Measurements from ENCODE around the gene ATP11A.

ATP11A gene

DNA sequence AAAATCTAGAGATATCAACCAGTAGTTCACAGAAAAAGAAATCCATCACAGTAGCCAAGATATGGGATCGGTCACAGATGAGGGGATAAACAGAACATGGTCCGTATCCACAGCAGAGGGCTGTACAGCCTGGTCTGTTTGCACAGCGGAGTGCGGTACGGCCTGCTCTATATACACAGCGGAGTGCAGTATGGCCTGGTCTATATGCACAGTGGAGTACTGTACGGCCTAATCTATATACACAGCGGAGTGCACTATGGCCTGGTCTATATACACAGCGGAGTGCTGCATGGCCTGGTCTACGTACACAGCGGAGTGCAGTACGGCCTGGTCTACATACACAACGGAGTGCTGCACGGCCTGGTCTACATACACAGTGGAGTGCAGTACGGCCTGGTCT is 236.2 kb downstream of the ATP11A start:
- DNase-seq = no peak
- intact Hi-C loops (cut with DNase I) = no loop called here

DNA sequence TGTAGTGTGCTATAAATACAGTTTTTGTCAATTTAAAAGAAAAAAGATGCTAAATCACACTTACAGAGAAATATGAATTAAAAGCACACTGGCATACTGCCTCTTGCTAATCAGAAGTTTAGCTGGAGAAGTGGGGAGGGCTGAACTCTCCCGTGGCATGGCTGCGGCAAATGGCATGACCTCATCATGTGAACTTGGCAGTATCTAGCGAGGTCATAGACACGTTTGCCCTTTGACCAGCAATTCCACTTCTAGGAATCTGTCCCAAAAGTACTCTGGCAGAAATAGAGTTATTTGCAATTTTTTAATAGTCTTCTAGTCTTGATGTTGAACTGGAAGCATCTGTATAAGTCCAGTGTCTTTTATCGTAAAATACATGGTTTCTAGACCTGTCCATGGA is 237.2 kb downstream of the ATP11A start:
- no peak for DNase-seq
- intact Hi-C loops (cut with DNase I) = no loop called here

- no peak for DNase-seq
- intact Hi-C loops (cut with DNase I) = no loop called here
Measured at GRCh38 chr13:112928020-112928971, 238.5 kb downstream of the ATP11A start.

DNA sequence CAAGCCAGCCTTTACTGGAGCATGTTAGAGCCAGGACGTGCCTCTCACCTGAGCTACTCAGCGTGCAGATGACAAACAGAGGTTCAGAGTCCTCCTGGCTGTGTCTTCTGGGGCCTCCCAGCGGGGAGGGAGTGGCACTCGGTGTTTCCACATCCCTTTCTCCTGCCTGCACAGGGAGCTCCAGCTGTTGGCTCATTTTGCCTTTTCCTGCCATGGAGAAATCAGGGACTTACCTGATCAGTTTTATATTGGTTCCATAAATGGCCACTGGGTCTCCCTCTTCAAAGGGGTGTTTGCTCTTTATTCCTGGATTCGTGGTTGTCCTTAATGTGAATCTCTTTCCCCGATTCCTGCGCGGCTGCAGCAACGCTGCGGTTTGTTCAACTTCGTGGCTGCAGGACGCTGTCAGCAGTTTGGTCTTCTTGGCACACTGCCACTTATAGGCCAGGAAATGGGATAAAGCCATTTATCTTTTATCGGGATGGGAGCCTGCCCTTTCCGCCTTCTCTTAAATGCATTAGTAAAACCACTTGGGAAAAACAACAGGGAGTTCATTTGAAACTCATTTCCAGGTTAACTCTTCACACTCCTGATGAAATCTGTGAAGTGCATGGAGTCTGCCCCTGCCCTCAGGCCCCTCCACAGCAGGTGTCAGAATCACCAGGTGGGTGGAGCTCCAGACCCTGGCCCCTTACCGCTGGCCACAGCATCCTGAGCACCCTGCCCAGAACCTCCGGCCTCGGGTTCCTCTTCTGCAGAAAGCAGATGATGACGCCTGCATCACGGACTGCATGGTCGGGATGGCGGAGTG is 239.3 kb downstream of the ATP11A start:
- intact Hi-C loops (cut with DNase I) = no loop called here
- DNase-seq = peak in 11 of 42 donors; percentile 7 to 47 (median 20)

GRCh38 chr13:112929783-112930055 is 239.9 kb downstream of the ATP11A start:
- intact Hi-C loops (cut with DNase I) = no loop called here

GRCh38 chr13:112930192-112930591 is 240.4 kb downstream of the ATP11A start:
- intact Hi-C loops (cut with DNase I) = no loop called here
- no peak for DNase-seq

More at GRCh38 chr13:112929783-112930055, 239.9 kb downstream of the ATP11A start:
- DNase-seq = no peak

- peak in 36 of 42 donors; percentile 9 to 77 (median 49) for DNase-seq
- intact Hi-C loops (cut with DNase I) = no loop called here
Measured at GRCh38 chr13:112931028-112931934, 241.4 kb downstream of the ATP11A start.

DNA sequence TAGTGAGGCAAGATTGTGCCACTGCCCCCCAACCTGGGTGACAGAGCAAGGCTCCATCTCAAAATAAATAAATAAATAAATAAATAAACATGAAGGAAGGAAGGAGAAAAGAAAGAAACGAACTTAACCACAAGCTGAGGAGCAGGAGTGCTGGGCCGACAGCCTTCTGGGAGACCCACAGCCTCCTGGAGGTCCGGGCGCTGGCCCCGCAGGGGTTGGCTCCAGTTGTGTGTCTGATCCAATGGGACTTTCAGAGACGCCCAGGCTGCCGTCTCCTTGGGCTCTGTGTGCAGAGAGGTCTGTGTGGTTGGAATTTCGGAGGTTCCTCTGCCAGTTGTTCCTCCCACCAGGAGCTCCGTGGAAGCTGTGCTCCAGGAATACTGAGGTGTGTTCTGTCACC is 243.1 kb downstream of the ATP11A start:
- DNase-seq = no peak

GRCh38 chr13:112933649-112934048 is 243.8 kb downstream of the ATP11A start:
- intact Hi-C loops (cut with DNase I) = no loop called here
- DNase-seq = no peak

More for the DNA sequence above, 243.1 kb downstream of the ATP11A start:
- intact Hi-C loops (cut with DNase I) = no loop called here

DNA sequence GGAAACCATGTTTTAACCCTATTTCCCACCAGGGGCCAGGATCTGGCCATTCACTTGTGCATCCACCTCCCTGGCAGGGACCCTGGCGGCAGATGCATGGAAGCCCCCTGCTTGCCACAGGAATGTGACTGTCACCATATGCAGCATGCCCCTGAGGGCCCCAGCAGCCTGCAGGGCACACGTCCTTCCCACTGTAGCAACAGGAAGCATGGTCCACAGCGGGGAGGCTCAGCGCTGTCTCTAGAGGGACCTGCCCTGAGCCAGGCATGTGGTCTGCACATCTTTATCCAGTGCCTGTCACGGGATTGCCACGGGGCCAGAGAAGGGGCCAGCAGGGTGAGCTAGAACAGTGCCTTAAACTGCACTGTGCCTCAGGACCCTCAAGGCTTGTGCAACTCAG is 244.2 kb downstream of the ATP11A start:
- DNase-seq = no peak
- intact Hi-C loops (cut with DNase I) = no loop called here

Data from head of caudate nucleus (tissue), 42 donors.